GM21515 (cell line): Measurements from ENCODE around the gene EFCAB7.
"Not testable (repeated sequence)": the region's sequence is repeated elsewhere in the genome, so short reads cannot be mapped to it uniquely, and the experiment has no call there.

ENCODE experiments used
- ATAC-seq: cut with Tn5 transposase; IDR thresholded peaks from one replicate; pipeline ENCODE4 v1.9.1; 2021; ENCODE audit not compliant: unreplicated experiment

The EFCAB7 gene

DNA sequence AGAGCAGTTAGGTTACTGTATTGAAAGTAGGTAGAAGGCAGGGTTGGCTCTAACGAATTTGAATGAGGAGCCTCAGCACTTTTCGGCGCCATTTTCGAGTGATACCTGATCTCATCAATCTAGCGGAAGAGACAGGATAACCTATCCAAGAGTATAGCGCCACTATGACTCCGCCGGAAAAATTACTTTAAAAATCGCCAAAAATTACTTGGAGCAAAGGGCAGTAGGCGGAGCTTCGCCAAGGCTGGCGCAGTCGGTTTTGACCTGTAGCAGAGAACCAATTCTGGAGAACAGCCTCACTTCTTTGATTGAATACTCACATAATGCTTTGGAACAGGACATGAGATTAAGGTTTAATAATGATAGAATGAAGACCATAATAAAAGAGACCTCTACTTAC, 25.6 kb downstream of the EFCAB7 start:
- no peak for ATAC-seq

DNA sequence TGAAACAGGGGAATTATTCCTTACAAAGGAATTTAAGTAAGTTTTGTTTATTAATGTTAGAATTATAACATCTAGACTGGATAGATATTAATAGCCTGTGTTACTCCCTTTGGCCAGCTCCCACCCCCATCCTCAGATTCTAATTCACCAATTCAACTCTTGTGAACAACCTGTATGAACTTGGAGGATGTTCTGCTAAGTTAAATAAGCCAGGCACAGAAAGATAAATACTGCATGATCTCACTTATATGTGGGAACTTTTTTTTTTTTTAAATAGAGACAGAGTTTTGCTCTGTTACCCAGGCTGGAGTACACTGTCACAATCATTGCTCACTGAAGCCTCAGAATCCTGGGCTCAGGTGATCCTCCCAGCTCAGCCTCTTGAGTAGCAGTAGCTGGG, 32.2 kb downstream of the EFCAB7 start:
- no peak for ATAC-seq

DNA sequence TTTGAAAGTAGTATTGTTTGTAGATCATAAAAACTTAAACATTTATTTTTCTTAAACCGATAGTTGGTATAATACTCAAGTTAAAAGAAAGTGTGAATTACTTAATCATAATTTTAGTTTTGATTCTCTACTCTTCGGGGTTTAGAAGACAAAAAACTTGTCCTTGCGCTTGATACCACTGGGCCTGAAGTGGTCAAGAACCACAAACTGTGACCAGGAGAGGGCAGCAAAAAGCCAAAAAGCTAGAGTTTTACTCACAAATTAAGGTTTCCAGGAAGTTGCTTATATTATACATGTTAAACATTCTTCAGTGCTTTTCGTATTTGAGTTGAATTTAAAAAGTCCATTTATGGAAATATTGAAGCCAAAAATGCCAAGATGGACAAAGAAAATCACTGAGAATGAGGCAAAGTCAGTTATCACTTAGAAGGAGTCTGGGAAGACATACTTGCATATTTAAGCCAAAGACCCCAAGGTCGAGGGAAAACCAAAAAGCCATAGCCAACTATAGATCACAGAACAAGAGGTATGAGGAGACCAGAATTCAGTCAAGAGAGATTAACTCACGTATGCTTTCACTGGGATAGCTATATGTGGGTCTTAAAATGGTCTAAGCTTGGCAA, 34.2 kb downstream of the EFCAB7 start:
- no peak for ATAC-seq

DNA sequence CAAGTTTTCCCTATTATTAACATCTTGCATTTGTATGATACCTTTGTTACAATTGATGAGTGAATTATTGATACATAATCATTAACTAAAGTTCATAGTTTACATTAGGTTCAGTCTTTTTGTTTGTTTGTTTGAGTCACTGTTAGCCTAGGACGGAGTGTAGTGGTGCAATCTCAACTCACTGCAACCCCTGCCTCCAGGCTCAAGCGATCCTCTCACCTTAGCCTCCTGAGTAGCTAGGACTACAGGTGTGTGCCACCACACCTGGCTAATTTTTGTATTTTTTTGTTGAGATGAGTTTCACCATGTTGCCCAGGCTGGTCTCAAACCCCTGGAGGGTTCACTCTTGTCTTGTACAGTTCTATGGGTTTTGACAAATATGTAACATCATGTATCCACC, 36.0 kb downstream of the EFCAB7 start:
- ATAC-seq, result no peak

DNA sequence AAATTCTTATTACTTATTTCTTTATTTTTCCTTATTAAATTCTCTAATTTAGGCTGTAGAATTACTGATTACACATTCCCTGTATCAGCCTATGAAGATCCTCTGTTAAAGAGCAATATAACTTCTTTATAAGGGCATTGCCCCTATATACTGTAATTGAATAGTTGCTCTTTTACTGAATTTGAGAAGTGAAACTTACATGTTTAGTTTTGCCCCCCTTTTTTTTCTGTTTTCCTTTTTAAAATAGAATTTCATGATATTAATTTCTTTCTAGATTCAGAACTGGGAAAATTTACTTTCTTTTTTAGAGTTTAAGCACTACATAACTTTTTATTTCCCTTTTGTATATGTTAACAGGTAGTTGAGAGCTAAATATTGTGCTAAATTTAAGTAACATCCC, 40.4 kb downstream of the EFCAB7 start:
- no peak for ATAC-seq

DNA sequence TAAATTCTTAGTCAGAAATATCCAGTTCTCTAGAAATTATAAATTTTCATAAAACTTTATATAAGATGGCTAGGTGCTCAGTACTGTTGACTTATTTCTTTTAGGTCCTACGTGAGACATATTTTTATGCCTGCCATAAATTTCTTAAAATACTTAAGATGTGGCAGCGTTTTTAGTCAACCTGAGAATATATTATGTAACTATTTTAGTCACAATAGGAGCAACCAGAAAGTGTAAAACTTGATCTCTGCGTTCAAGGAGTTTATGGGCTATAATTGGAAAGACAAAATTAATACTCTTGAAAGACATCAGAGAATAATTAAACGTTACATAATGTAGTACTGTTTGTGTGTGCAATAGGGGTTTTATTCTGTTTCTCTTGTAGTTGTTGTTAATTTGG, 45.7 kb downstream of the EFCAB7 start:
- ATAC-seq, result no peak

DNA sequence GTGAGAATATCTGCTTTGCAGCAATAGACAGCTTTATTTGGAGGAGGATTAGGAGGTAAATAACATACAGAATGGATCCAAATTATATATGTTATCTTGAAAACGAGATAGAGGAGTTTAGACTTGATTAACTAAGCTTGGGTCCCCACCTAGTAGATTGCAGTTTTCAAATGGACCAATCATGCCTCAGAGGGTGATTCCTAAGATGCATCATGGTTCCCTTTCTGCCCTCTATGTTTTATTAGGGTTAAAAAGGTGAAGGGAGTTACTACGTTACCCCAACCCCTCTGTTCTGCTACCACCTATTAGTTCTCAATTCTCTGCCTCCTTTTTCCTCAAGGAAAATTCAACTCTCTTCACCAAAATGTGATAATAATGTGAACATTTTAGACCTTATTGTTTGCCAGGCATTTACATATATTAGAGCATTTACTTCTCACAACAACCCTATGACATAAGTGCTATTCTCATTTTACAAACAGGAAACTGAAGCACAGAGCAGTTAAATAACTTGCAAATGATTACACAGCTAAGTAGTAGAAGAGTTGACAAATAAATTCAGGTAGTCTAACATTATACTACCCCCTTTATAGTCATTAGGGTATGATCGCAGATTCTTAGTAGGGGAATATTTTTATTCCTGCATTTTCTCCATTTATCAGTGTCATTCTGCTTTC, 46.5 kb downstream of the EFCAB7 start:
- ATAC-seq, result no peak

DNA sequence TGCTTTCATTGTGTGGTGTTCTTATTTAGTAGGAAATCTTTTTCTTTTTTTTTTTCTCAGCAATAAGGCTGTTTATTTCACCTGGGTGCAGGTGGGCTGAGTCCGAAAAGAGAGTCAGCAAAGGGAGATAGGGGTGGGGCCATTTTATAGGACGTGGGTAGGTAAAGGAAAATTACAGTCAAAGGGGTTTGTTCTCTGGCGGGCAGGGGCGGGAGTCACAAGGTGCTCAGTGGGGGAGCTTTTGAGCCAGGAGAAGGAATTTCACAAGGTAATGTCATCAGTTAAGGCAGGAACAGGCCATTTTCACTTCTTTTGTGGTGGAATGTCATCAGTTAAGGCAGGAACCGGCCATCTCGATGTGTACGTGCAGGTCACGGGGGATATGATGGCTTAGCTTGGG, 49.4 kb downstream of the EFCAB7 start:
- ATAC-seq, result not testable (repeated sequence)

DNA sequence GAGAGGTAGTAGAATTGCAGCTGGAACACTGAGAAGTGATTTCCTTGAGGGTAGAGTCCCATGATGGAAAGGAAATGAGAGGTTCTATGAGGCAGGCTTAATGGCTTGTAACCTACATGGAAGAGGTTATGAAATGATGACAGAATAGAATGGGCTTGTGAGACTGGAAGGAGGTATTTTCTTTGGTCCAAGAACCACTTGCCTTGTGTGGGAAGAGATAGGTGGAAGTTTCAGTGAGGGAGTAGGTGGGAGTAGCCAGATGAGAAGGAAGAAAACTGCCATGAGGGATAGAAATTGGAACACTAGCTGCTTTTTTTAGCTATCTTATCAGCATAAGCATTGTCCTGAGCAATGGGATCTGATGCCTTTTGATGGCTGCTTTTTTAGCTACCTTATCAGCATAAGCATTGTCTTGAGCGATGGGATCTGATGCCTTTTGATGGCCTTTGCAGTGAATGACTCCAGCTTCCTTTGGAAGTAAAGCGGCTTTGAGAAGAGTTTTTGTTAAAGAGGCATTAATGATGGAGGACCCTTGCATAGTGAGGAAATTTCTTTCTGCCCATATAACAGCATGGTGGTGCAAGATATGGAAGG, 51.0 kb downstream of the EFCAB7 start:
- not testable (repeated sequence) for ATAC-seq

DNA sequence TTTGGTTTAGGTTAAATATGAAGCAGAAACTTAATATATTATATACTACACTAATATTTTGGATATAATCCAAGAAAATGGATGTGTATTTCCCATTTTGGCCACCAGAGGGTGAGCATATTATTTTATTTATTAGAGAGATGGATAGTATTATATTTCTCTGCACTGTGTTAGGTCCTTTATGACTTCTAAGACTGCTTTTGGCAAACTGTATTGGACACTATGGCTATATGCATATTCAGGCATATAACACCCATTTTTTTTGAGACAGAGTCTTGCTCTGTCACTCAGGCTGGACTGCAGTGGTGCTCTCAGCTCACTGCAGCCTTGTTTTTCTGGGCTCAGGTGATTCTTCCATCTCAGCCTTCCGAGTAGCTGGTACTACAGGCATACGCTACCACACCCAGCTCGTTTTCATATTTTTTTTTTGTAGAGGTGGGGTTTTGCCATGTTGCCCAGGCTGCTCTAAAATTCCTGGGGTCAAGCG, 52.1 kb downstream of the EFCAB7 start:
- peak; percentile 54 for ATAC-seq

DNA sequence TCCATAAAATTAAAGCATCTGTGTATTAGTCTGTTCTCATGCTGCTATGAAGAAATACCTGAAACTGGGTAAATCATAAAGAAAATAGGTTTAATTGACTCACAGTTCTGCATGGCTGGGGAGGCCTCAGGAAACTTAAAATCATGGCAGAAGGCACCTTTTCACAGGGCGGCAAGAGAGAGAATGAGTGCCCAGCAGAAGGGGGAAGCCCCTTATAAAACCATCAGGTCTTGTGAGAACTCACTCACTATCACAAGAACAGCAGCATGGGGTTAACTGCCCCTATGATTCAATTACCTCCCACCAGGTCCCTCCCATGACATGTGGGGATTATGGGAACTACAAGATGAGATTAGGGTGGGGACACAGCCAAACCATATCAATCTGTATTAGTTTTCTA, 63.0 kb downstream of the EFCAB7 start:
- ATAC-seq, result not testable (repeated sequence)

DNA sequence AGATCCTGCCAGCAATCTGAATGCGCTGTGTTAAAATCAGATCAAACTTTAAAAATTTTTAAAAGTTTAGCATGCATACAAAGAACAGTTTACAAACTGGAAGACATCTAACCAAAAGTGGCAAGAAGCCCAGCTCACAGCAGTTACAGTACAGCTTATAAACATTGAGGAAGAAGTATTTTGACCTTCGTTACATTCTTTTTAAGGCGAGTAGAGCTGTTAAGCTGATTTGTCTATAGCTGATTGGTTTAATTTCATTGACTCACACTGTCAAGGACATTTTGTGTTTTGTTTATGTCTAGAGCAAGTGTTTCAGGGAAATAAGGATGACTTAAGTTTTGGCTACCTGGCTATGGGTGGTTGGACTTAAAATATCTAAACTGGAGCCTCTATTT, 66.8 kb downstream of the EFCAB7 start:
- ATAC-seq, result no peak

DNA sequence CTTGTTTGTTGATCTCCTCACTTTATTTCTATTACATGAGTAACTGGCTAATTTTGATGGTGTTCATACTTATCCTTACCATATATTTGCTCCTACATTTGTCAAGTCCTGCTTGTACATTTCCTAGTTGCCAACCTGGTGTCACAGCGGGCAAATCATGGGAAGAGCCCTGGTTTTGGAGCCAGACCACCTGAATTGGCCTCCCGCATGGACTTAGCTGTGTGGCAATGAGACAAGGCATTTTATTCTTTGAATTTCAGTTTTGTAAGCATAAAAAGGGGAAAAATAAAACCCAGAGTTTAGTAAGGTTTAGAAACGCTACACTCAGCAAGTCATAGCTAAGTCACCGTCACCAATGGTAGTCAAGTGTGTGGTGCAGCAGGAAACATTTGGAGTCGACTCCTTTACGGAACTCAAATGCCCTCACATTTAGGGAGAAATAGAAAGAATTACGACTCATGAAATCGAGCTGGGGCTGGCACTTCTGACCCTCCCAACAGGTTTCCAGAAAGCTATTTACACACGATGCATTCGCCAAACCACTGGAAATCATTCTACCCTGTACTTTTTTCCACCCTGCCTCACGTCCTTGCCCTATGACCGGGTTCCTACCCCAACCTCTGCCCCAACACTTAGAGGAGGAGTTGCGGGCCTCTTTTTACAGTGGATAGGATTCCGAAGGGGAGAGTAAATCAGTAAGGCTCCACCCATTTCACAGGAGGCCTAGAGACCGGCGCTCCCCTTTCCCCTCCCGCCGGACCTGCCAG, 69.4 kb downstream of the EFCAB7 start:
- ATAC-seq, result no peak

DNA sequence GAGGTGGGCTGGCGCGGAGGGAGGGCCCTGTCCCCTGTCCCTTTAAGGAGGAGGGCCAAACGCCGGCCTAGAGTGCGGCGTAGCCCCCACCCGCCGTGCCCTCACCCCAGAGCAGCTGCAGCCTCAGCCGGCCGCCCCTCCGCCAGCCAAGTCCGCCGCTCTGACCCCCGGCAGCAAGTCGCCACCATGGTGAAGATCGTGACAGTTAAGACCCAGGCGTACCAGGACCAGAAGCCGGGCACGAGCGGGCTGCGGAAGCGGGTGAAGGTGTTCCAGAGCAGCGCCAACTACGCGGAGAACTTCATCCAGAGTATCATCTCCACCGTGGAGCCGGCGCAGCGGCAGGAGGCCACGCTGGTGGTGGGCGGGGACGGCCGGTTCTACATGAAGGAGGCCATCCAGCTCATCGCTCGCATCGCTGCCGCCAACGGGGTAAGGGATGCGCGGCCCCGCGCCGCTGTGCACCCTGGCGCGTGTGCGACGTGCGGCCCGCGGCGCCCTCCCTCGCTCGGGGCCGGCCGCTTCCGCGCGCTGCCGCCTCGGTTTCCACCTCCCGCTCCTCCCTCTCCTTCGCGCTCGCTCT, 70.1 kb downstream of the EFCAB7 start, which contains the start of gene PGM1:
PGM1 (plus strand) TSS at position 109 of the 583 bp plus-strand sequence; CDS start at position 187, 78 bp downstream.
- peak; percentile 79 for ATAC-seq

DNA sequence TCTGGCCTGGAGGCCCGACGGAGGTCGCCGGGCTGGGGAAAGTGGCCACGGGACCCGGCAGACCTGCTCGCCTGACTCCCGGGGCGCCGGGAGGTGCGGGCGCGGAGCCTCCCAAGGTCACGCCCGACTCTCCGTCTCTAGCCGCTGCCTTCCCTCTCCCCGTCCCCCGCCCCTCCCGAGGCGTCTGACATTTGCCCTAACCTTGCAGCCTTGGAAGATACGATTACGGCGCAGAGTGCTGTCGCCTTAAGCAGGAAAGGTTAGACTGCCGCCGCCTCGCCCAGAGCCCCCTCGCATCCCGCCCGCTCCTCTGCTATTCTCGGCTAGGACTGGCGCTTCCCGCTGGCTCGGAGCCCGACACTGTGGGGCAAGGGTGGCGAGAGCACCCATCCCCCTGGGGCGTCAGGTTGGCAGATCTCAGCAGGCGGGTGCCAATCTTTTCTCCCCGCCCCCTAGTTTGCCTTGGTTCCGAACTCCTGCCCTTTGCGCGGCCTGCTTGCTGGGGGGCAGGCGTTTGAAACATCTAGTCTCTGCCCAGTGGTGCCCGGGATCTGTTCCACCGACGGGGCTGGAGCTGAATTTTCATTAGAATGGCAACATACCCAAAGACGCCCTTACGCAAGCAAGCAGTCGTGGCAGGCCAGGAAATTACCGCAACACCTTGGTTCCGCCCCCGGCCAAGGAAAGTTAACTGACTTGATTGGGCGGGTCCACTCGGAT, 70.7 kb downstream of the EFCAB7 start:
- peak; percentile 46 for ATAC-seq

DNA sequence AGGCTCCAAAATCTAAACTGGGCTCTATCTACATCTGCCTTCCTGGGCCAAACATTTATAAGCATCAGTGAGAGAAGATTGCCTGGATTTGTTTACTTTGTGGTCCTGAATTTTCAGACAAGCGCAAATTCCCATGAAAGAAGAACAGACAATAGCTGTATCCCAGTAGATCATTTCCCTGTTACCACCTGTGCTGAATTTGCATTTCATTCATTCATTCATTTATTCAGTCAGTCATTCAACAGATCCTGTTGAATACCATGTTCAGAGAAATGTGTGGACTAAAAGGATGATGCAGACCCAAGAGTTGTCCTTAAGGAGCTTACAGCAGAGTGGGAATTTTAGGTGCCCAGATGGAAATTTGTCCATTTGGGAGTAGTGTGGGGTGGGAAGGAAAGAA, 72.1 kb downstream of the EFCAB7 start:
- no peak for ATAC-seq

DNA sequence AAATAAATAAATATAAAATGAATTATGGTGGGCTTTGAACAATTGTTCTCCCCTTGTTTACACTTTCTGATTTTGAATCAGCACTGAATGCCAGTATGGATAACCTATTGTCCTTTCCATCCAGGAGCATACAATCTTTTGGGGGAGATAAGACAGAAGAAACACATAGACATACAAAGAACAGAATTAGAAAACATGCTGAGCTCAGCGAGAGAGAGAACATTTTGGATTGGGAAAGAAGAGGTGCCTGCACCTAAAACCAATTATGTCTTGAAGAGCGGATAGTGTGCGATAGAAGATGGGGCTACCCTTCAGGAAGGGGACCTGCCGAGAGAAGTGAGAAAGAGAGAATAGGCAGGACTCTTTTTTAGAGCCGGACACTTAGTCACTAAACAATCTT, 76.5 kb downstream of the EFCAB7 start:
- ATAC-seq, result no peak

DNA sequence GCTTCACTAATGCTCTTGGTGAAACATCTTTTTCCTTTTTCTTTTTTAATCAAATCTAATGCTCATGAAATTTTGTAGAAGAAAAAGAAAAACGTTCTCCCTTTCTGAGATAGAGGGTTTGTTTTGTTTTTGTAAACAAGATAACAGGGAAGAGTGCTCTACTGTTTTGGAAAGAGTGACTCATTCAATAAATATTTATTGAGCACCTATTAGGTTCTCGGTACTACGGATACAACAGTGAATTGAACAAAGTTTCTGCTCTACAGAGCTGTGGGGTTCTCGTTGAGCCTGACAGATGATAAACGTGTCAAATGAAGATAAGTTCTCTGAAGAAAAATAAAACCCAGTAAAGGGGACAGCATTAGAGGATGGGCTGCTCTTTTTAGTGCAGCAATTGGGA, 76.9 kb downstream of the EFCAB7 start:
- no peak for ATAC-seq

DNA sequence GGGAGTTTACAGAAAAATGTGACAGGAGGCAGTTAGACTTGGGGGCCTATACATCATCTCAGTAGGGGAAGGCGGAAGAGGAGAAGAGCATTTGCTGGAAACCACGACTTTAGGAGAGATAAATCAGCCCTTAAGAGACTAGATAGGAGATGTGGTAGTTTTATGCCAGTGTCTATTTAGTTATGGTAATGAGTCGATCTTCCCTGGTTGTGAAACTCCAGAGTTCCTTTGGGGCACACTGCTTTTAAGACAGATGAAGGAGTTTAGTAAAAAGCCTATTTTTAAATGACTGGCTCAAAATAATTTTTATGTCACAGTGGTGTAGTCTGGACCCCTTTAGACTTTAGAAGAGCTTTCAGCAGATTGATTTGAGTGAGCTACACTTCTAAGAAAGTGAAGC, 77.7 kb downstream of the EFCAB7 start:
- ATAC-seq, result no peak

DNA sequence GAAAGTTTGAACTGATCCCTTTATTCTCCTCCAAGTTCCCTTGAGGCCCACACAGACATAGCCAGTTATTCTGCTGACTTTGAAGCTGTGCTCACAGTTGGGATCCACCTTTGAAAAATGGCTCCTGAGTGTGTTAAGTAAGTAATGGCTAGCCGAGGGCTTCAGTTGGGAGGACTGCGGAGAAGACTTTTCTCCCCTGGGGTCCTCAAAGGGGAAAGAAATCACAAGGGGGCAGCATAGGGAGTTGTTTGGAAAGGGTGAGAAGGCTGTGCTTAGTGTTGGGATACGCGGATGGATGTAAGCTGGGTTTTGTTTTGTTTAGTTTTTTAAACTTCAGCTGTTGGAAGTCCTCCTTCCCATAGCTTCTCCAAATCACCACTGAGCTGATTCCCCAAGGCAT, 78.1 kb downstream of the EFCAB7 start:
- no peak for ATAC-seq

DNA sequence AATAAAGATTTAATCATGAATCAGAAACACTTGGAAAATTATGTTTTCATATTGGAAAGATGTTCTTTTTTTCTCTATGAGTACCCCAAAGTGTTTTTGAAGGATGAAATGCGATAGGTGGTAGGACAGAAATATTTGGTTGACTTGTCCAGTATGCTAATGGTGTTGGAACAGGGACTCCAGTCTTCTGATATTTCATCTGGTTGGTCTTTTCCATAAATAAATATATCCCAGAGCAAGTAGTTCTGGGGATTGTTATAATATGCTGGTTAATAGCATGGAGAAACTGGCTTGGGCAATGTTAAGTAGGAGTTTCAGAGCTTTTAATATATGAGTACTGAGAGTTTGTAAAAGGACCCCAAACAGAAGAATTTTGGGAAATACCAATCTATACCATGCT, 78.6 kb downstream of the EFCAB7 start:
- ATAC-seq, result no peak
